ENCODE measurements around the gene NABP2.
"Not testable (repeated sequence)": the region's sequence is repeated elsewhere in the genome, so short reads cannot be mapped to it uniquely, and the experiment has no call there.

The NABP2 gene

DNA sequence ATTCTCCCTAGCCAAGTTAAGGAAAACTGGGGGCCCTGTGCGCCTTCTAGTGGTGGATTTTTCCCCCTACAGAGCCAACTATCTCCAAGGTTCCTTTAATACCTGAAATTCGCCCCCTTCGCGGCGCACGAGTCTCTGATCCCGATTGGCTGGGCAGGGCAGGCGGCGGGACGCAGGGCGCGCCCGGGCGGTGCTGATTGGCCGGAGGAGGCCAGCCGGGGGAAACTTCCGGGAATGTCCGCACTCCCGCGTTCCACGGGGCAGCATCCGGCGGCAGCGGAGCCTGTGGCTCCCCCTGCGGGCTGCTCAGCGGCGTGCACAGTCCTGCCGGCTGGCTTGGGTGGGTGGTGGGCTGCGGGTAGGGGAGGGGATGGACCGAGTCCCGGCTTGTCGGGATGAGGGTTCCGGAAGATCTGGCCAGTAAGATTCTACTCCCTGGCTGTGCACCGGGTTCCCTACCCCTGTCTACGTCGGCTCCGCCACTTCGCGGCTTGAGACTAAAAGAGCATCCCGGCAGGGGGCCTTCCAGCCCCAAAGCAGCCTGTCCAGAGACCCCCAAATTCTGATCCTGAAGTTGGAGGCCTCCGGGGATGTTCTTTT, at the start of gene NABP2:
TSS of gene NABP2 (plus strand) at position 241 of the 600 bp plus-strand sequence. CDS start 515 bp downstream, outside the sequence.
- ATAC-seq (ENCODE audit: low read depth), result peak; percentile 59
- Mint-ChIP-seq H3K4me3 (peak within 1 kb of the TSS; percentile 82), H3K27me3 (no peaks in the 10 kb centered on the region), H3K36me3 (peaks cover 5% of the 10 kb centered on the region), H3K9me3 (no peaks in the 10 kb centered on the region), H3K27ac (peak within 1 kb of the TSS; percentile 80), H3K4me1 (peaks cover 35% of the 10 kb centered on the region)
- DNase-seq (ENCODE audit: low spot score in 2 of 2), result peak; percentile 80 to 84

DNA sequence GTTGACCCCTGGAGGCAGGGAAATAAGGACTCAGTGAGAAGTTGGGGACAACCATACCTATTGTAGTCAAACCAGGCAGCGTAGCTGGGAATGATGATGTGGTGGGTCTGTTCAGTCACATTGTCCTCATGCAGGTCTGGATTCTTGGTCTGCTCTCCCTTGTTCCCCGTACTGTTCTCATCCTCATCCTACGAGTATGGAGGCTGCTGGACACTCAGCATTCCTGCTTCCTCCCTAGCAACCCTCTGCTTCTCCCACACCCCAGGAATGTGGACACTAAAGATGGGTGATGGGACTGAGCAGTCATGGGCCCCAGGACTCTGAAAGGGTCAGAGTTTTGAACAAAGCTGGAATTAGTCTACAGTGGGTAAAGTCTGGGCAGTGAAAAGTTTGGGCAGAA, 45.8 kb upstream of the NABP2 start:
- ATAC-seq (ENCODE audit: low read depth), result no peak
- H3K4me1 Mint-ChIP-seq, result no peaks in the 10 kb centered on the region
- no peak for DNase-seq (ENCODE audit: low spot score in 2 of 2)
- peaks cover 37% of the 10 kb centered on the region for H3K36me3 Mint-ChIP-seq
- H3K27ac Mint-ChIP-seq, result no peak overlapping the region
- H3K27me3 Mint-ChIP-seq, result no peaks in the 10 kb centered on the region
- no peaks in the 10 kb centered on the region for H3K9me3 Mint-ChIP-seq
- H3K4me3 Mint-ChIP-seq, result no peak overlapping the region

DNA sequence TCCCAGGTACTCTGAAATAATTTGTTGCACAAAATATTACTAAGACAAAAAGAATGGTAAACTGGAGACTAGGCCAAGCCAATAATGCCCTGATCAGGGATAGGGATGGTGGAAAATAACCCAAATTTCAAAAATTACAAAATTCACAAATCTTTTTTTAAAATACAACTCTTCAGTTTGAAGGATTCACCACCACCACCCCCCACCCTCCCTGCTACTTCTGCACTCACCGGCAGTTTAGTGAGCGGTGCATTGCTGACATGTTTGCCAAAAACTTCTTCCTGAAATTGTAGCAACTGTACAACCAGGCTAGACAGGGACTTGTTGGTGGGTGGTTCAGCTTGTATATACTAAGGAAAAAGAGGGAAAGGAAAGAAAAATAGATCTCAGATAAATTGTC, 37.2 kb upstream of the NABP2 start:
- ATAC-seq (ENCODE audit: low read depth), result no peak

DNA sequence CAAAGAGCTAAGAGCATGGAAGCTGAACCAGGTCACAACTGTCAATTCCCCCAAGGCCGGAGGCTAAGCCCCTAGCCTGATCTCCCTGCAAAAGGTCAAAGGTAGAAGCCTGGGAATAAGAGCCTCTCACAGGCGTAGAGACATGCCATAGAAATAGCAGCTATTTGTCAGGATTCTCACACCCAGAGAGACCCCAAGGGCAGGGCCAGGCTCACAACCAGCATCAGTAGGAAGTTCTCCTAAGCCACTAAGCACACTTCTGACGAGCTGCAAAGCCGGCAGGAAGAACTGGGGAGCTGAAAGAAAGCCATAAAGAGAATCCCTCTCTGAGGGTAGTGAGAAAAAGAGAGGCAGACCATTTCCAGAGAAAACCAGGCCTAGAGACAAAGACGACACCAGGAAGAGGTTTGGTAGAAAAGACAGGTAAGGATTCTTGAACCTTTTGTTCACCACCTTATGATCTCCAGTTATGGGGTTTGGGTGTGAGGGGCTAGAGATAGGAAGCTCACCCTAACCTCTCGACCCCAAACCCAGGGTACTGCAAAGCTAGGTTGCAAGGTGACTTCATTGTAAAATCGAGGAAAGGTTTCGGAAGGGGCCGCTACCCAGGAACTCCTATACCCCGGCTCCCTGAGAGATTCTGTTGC, 35.9 kb upstream of the NABP2 start:
- H3K27me3 Mint-ChIP-seq, result no peaks in the 10 kb centered on the region
- DNase-seq (ENCODE audit: low spot score in 2 of 2) (no peak), ATAC-seq (ENCODE audit: low read depth) (no peak)
- H3K9me3 Mint-ChIP-seq, result no peaks in the 10 kb centered on the region
- H3K36me3 Mint-ChIP-seq, result peaks cover 12% of the 10 kb centered on the region
- peak overlapping the region; percentile 88 for H3K4me3 Mint-ChIP-seq
- H3K27ac Mint-ChIP-seq, result peak overlapping the region; percentile 98
- H3K4me1 Mint-ChIP-seq, result peaks cover 33% of the 10 kb centered on the region

More for the DNA sequence above, 37.2 kb upstream of the NABP2 start:
- no peaks in the 10 kb centered on the region for H3K27me3 Mint-ChIP-seq
- H3K4me1 Mint-ChIP-seq, result peaks cover 29% of the 10 kb centered on the region
- H3K27ac Mint-ChIP-seq, result no peak overlapping the region
- H3K4me3 Mint-ChIP-seq, result no peak overlapping the region
- H3K36me3 Mint-ChIP-seq, result peaks cover 12% of the 10 kb centered on the region
- no peak for DNase-seq (ENCODE audit: low spot score in 2 of 2)
- no peaks in the 10 kb centered on the region for H3K9me3 Mint-ChIP-seq

DNA sequence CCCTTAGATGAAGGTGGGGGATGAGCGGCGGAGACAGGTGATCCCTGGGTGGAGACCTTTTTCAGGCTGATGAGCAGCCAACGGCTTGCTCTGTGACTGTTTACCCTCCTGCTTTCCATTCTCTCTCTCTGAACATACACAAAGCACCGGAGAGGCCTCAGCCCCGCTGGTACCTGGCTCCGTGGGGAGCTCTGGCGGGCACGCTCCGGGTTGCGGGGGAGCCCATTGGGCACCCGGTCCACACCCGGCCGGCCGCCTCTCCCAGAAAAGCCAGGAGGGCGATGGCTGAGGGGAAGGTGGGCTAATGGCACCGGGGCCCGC, 35.4 kb upstream of the NABP2 start:
- no peaks in the 10 kb centered on the region for H3K9me3 Mint-ChIP-seq
- DNase-seq (ENCODE audit: low spot score in 2 of 2) (peak; percentile 16 to 40), ATAC-seq (ENCODE audit: low read depth) (peak; percentile 2)
- no peaks in the 10 kb centered on the region for H3K27me3 Mint-ChIP-seq
- H3K4me1 Mint-ChIP-seq, result peaks cover 36% of the 10 kb centered on the region
- H3K27ac Mint-ChIP-seq, result peak overlapping the region; percentile 98
- H3K4me3 Mint-ChIP-seq, result peak overlapping the region; percentile 88
- peaks cover 12% of the 10 kb centered on the region for H3K36me3 Mint-ChIP-seq

DNA sequence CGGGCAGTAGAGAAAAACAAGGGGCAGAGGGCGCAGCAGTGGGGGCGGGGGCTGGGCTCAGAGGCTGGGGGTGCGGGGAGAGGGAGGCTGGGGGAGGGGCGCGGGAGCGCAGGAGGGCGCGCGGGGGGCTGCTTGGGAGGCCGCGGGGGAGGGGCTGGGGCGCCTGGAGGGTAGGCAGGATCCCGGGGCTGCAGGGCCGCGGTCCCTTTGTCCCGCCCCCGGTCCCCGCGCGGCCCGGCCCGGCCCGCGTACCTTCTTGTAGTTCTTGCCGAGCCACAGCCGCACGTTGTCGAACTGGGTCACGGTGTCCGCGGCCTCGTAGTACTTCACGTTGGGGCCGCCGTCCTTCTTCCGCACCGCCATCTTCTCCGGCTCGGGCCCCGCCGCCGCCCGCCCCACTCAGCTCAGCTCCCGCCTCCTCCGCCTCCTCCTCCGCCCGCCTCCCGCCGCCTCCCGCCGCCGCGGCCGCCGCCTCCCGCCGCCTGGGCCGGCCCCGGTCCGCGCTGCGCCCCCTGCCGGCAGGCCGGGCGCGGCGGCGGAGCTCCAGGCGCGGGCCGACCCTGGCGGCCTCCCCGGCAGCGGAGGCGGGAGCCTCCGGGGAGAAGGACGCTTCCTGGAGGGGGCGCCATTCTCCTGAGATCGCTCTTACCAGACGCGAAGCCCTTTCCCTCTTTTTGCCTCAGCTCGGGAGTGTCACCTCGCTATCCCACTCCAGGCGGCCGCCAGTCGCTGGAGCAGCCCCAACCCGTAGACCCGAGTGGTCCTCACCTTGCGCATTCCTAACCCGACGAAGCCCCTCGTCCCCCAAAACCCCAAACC, 34.8 kb upstream of the NABP2 start, which contains the start of gene SMARCC2:
TSS of gene SMARCC2 (minus strand) at position 385 of the 819 bp plus-strand sequence. CDS start at position 363, 22 bp downstream.
- ATAC-seq (ENCODE audit: low read depth) (peak; percentile 83), DNase-seq (ENCODE audit: low spot score in 2 of 2) (peak; percentile 82 to 85)
- Mint-ChIP-seq H3K27me3 (no peaks in the 10 kb centered on the region), H3K27ac (peak within 1 kb of the TSS; percentile 98), H3K4me3 (peak within 1 kb of the TSS; percentile 93), H3K9me3 (no peaks in the 10 kb centered on the region), H3K4me1 (peaks cover 37% of the 10 kb centered on the region), H3K36me3 (peaks cover 10% of the 10 kb centered on the region)

DNA sequence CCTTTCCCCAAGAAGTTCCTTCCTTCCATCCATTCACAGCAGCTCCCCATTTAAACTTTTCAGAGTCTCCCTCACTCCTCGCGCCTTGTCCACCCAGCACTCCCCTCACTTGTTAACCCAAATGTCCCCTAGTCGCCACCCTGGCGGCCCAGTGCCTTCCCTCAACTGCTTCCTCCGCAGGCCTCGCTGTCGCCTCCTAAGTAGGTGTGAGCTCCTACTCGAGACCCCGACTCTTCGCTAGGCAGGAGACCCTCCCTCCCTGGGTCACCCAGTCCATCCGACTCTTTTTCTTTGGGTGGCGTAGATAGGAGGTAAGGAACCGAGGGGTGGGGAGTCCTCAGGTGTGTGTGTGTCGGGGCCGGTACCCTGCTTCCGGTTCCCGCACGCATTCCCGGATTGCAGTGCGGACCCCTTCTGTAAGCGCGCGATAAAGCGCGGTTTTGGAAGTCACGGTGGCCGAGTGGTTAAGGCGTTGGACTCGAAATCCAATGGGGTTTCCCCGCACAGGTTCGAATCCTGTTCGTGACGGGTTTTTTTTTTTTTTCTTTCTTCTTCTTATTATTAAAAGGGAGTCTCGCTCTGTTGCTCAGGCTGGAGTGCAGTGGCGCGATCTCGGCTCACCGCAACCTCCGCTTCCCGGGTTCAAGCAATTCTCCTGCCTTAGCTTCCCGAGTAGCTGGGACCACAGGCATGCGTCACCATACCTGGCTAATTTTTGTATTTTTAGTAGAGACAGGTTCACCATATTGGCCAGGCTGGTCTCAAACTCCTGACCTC, 34.0 kb upstream of the NABP2 start:
- Mint-ChIP-seq H3K9me3 (no peaks in the 10 kb centered on the region), H3K27me3 (no peaks in the 10 kb centered on the region), H3K4me1 (peaks cover 41% of the 10 kb centered on the region), H3K27ac (peak overlapping the region; percentile 98), H3K36me3 (peaks cover 5% of the 10 kb centered on the region), H3K4me3 (peak overlapping the region; percentile 93)
- peak; percentile 56 to 66 for DNase-seq (ENCODE audit: low spot score in 2 of 2)
- ATAC-seq (ENCODE audit: low read depth), result peak; percentile 30

DNA sequence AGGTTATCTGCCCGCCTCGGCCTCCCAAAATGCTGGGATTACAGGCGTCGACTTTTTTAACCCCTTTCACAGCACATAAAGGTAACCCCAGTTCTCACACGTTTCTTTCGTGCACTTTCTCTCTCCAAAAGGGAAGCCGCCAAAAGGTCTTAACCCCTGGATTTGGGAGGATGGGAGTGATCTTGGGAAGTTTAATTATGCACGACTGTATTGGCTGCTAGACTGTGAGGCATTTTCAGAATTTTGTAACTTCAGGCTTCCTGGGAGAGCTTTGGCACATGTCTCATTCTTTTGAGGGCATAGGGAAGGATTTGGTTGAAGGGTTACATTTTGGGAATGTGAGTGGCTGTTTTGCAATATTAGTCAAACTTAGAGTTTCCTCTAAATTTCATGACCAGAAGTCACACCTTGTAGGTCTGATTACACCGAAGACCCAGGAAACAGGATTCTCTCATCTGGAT, 33.4 kb upstream of the NABP2 start:
- ATAC-seq (ENCODE audit: low read depth) (no peak), DNase-seq (ENCODE audit: low spot score in 2 of 2) (no peak)
- H3K27me3 Mint-ChIP-seq, result no peaks in the 10 kb centered on the region
- no peaks in the 10 kb centered on the region for H3K9me3 Mint-ChIP-seq
- peaks cover 41% of the 10 kb centered on the region for H3K4me1 Mint-ChIP-seq
- H3K27ac Mint-ChIP-seq, result peak overlapping the region; percentile 98
- H3K4me3 Mint-ChIP-seq, result peak overlapping the region; percentile 93
- H3K36me3 Mint-ChIP-seq, result peaks cover 4% of the 10 kb centered on the region

DNA sequence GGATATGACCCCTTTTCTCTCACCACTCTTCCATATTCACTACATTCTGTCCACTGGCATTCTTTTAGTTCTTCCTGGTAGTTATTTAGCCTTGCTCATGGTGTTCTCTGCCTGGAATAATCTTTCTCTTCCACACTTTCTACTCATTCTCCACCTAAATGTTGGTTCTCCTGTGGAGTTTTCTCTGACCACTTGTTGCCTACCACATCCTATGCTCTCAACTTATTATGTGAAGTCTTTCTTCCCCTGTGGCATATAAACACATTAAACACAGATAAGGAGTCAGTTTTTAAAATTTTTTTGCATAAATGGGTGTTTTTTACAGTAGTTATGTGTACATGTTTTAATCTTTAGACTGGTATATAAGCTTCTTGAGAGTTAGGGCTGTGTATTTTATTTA, 31.6 kb upstream of the NABP2 start:
- no peak overlapping the region for H3K4me3 Mint-ChIP-seq
- peaks cover 35% of the 10 kb centered on the region for H3K4me1 Mint-ChIP-seq
- peak overlapping the region; percentile 70 for H3K27ac Mint-ChIP-seq

DNA sequence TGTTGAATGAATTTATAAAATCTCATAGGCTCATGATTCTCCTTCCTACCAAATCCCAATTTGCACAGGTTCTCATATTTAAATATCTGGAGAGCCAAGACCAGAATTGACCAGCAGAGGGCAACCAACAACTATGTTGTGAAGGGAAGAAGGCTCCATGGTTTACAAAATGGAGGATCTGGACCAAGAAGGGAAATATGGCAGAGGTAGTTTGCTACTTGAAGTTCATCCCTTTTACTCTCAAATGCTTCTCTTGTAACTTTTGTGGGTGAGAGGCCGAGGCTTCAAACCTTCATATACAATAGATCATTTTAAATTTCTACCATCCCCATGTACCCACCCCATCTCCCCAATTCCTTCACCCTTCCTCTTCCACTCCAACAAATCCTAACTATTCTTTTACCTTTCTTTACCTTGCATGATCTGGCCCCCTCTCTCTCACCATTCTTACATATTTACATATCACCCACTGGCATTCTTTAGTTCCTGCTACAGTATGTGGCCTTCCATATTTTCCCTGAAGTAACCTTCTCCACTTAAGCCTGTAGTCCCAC, 31.0 kb upstream of the NABP2 start:
- H3K9me3 Mint-ChIP-seq, result no peaks in the 10 kb centered on the region
- H3K27me3 Mint-ChIP-seq, result no peaks in the 10 kb centered on the region
- peak; percentile 15 for ATAC-seq (ENCODE audit: low read depth)
- DNase-seq (ENCODE audit: low spot score in 2 of 2), result peak; percentile 72 to 77
- H3K4me3 Mint-ChIP-seq, result no peak overlapping the region
- H3K4me1 Mint-ChIP-seq, result peaks cover 31% of the 10 kb centered on the region
- peak overlapping the region; percentile 70 for H3K27ac Mint-ChIP-seq
- H3K36me3 Mint-ChIP-seq, result no peaks in the 10 kb centered on the region

More for the DNA sequence above, 31.6 kb upstream of the NABP2 start:
- H3K27me3 Mint-ChIP-seq, result no peaks in the 10 kb centered on the region
- no peaks in the 10 kb centered on the region for H3K36me3 Mint-ChIP-seq
- H3K9me3 Mint-ChIP-seq, result no peaks in the 10 kb centered on the region
- DNase-seq (ENCODE audit: low spot score in 2 of 2), result no peak
- ATAC-seq (ENCODE audit: low read depth), result no peak

DNA sequence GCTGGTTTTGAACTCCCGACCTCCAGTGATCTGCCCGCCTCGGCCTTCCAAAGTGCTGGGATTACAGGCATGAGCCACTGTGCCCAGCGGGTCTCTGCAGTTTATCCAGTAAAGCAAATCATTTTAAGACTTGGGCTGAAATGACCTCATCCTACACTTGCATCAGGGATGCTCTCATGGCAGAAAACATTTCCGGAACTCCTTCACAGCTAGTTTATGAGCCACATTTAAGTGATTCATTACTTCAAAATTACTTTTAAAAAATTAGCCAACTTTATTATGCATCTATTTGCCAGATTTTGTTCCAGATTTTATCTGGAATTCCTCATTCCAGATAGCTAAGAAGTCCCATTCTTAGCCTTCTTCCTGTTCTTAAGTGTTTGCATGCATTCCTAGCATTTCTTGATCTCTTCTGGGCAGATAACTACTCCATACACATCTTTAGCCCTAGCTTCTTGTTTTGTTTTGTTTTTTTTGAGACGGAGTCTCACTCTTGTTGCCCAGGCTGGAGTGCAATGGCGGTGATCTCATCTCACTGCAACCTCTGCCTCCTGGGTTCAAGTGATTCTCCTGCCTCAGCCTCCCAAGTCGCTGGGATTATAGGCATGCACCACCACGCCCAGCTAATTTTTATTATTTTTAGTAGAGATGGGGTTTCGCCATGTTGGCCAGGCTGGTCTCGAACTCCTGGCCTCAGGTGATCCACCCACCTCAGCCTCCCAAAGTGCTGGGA, 27.2 kb upstream of the NABP2 start:
- H3K9me3 Mint-ChIP-seq; ATAC-seq (ENCODE audit: low read depth); H3K36me3 Mint-ChIP-seq; DNase-seq (ENCODE audit: low spot score in 2 of 2); H3K27ac Mint-ChIP-seq; H3K27me3 Mint-ChIP-seq; H3K4me3 Mint-ChIP-seq: not testable (repeated sequence)
- H3K4me1 Mint-ChIP-seq, result peaks cover 15% of the 10 kb centered on the region

DNA sequence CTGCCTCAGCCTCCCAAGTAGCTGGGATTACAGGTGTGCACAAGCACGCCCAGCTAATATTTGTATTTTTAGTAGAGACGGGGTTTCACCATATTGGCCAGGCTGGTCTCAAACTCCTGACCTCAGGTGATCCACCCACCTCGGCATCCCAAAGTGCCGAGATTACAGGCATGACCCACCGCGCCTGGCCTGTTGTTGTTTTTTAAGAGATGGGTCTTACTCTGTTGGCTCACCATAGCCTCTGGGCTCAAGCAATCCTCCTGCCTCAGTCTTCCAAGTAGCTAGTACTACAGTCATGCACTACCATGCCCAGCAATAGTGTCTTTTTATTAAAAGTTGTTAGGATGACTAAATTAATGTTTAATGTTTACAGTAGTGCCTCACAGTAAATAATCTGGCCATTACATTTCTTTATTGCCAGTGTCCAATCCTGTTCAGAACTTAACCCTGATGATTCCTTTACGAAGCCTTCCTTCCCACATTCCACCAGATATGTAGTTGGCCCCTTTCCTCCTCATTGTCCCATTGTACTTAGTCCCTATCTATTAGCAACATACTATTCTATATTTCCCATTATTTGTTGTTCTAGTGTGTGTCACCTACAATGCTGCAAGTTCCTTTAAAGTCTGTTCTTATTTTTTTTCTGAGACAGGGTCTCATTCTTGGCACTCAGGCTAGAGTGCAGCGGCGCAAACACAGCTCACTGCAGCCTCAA, 26.1 kb upstream of the NABP2 start:
- Mint-ChIP-seq H3K27ac (no peak overlapping the region), H3K27me3 (no peaks in the 10 kb centered on the region), H3K36me3 (no peaks in the 10 kb centered on the region), H3K4me1 (peaks cover 12% of the 10 kb centered on the region), H3K9me3 (no peaks in the 10 kb centered on the region), H3K4me3 (no peak overlapping the region)
- ATAC-seq (ENCODE audit: low read depth) (no peak), DNase-seq (ENCODE audit: low spot score in 2 of 2) (no peak)

Measured in memory B cell (primary cell).